ENCODE results near the gene ACTL7B.

The ACTL7B gene

DNA sequence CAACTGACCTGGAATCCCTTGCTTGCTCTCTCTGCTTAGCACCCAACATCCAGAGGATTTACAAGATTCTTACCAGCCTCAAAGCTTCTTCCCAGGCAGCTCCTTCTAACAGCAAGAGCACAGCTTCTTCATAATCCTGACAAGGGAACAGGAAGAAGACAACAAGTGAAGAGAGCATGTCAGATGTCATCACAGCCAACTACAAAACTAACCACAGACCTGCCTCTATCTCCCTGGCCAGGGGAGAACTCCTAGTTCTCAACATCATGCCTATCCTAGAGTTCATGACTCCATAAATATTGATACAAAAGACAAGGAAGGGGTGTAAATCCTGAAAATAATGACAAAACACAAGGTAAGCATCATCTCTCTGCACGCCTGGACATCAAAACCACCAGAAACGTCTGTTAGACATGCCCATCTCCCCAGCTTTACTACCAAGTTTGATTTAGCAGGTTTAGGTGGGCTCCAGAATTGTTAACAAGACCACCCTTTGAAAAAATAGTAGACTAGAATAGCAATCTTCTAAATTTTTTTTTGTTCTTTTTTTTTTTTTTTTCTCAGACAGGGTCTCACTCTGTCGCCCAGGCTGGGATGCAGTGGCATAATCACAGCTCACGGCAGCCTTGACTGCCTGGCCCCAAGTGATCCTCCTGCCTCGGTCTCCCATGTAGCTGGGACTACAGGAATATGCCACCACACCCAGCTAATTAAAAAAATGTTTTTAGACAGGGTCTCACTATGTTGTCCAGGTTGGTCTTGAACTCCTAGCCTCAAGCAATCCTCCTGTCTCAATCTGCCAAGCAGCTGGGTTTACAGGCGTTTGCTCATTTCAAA is 26.5 kb upstream of the ACTL7B start:
- ChIA-PET CTCF (interaction anchor here (0.5 to 1.0 kb wide), 2 partner anchors 11 to 146 kb away, joined by 3 read pairs; no protein-coding TSS in a partner anchor), POLR2A (no interaction called here)
- 0 out of 2 replicates have a peak, but pooled peaks cover 2% of the 10 kb centered on the region for H3K4me1 ChIP-seq (ENCODE audit: control insufficient read depth, insufficient read depth, low read length)
- H3K27ac ChIP-seq (ENCODE audit: extremely low read depth, low read depth, low read length), result no peak overlapping the region
- H3K9me3 ChIP-seq (ENCODE audit: control insufficient read depth, insufficient read depth, low read depth, low read length), result no peaks in the 10 kb centered on the region
- H3K4me3 ChIP-seq (ENCODE audit: low read depth, low read length), result no peak overlapping the region
- peaks cover 18 to 59% of the 10 kb centered on the region in 2 experiments for H3K36me3 ChIP-seq (ENCODE audit: control insufficient read depth in 2 of 2, insufficient read depth in 1 of 2, low read length in 2 of 2)
- no peak for TF ChIP-seq ZFP37 (tag by site-specific recombination; IDR thresholded peaks at IDR 0.05)
- no peak for TF ChIP-seq ZNF701 (tag by site-specific recombination; IDR thresholded peaks at IDR 0.05)
- no peak for TF ChIP-seq BCL11B (tag by site-specific recombination; IDR thresholded peaks at IDR 0.05; ENCODE audit: low read depth)
- TF ChIP-seq FEZF1 (tag by site-specific recombination; IDR thresholded peaks at IDR 0.05), result no peak
- TF ChIP-seq, protein P1, sequence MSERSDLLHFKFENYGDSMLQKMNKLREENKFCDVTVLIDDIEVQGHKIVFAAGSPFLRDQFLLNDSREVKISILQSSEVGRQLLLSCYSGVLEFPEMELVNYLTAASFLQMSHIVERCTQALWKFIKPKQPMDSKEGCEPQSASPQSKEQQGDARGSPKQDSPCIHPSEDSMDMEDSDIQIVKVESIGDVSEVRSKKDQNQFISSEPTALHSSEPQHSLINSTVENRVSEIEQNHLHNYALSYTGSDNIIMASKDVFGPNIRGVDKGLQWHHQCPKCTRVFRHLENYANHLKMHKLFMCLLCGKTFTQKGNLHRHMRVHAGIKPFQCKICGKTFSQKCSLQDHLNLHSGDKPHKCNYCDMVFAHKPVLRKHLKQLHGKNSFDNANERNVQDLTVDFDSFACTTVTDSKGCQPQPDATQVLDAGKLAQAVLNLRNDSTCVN (tag by site-specific recombination; optimal IDR thresholded peaks at IDR 0.05), result no peak
- TF ChIP-seq, protein P2, sequence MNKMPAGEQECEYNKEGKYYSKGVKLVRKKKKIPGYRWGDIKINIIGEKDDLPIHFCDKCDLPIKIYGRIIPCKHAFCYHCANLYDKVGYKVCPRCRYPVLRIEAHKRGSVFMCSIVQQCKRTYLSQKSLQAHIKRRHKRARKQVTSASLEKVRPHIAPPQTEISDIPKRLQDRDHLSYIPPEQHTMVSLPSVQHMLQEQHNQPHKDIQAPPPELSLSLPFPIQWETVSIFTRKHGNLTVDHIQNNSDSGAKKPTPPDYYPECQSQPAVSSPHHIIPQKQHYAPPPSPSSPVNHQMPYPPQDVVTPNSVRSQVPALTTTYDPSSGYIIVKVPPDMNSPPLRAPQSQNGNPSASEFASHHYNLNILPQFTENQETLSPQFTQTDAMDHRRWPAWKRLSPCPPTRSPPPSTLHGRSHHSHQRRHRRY (tag by site-specific recombination; IDR thresholded peaks at IDR 0.05), result no peak
- TF ChIP-seq, protein P3, sequence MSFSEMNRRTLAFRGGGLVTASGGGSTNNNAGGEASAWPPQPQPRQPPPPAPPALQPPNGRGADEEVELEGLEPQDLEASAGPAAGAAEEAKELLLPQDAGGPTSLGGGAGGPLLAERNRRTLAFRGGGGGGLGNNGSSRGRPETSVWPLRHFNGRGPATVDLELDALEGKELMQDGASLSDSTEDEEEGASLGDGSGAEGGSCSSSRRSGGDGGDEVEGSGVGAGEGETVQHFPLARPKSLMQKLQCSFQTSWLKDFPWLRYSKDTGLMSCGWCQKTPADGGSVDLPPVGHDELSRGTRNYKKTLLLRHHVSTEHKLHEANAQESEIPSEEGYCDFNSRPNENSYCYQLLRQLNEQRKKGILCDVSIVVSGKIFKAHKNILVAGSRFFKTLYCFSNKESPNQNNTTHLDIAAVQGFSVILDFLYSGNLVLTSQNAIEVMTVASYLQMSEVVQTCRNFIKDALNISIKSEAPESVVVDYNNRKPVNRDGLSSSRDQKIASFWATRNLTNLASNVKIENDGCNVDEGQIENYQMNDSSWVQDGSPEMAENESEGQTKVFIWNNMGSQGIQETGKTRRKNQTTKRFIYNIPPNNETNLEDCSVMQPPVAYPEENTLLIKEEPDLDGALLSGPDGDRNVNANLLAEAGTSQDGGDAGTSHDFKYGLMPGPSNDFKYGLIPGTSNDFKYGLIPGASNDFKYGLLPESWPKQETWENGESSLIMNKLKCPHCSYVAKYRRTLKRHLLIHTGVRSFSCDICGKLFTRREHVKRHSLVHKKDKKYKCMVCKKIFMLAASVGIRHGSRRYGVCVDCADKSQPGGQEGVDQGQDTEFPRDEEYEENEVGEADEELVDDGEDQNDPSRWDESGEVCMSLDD (tag by site-specific recombination; IDR thresholded peaks at IDR 0.05), result no peak
- TF ChIP-seq, protein P4, sequence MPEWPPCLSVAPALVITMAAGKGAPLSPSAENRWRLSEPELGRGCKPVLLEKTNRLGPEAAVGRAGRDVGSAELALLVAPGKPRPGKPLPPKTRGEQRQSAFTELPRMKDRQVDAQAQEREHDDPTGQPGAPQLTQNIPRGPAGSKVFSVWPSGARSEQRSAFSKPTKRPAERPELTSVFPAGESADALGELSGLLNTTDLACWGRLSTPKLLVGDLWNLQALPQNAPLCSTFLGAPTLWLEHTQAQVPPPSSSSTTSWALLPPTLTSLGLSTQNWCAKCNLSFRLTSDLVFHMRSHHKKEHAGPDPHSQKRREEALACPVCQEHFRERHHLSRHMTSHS (tag by site-specific recombination; IDR thresholded peaks at IDR 0.05), result no peak
- TF ChIP-seq ZNF514 (tag by site-specific recombination; IDR thresholded peaks at IDR 0.05), result no peak
- TF ChIP-seq ZNF202 (tag by site-specific recombination; IDR thresholded peaks at IDR 0.05; ENCODE audit: borderline replicate concordance), result no peak
- TF ChIP-seq ZNF548 (tag by site-specific recombination; IDR thresholded peaks at IDR 0.05), result no peak
- TF ChIP-seq, protein P5, sequence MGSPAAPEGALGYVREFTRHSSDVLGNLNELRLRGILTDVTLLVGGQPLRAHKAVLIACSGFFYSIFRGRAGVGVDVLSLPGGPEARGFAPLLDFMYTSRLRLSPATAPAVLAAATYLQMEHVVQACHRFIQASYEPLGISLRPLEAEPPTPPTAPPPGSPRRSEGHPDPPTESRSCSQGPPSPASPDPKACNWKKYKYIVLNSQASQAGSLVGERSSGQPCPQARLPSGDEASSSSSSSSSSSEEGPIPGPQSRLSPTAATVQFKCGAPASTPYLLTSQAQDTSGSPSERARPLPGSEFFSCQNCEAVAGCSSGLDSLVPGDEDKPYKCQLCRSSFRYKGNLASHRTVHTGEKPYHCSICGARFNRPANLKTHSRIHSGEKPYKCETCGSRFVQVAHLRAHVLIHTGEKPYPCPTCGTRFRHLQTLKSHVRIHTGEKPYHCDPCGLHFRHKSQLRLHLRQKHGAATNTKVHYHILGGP (tag by site-specific recombination; IDR thresholded peaks at IDR 0.05), result no peak
- TF ChIP-seq ZBTB7A (tag by site-specific recombination; IDR thresholded peaks at IDR 0.05; ENCODE audit: low read depth), result no peak
- no peak for TF ChIP-seq ZBTB20 (tag by site-specific recombination; IDR thresholded peaks at IDR 0.05)
- TF ChIP-seq MEIS1 (CRISPR knock-in tag; IDR thresholded peaks at IDR 0.05; ENCODE audit: borderline replicate concordance), result no peak
- TF ChIP-seq ZNF596 (tag by site-specific recombination; IDR thresholded peaks at IDR 0.05), result no peak
